K562 (cell line): Measurements from ENCODE around the gene DLX6. TPM values are rescaled to one million over a fixed set of nuclear protein-coding genes. Genes with fewer than 3 reads are reported as not detected.

Experiments
- ATAC-seq: fragments of 200-7000 bp; cut with Tn5 transposase; 3 replicates; pipeline ENCODE4 v1.9.1; 2020; ENCODE audit warnings: moderate library complexity
- BruUV-seq: library from RNA; stranded (reverse); fragments of 400-500 nt; replicated peaks from 2 replicates; lab custom pipeline; 2021; lab: Mats Ljungman, UMichigan
- CTCF ChIA-PET: fragments of 300-600 bp; formaldehyde crosslinking; extraction: SDS; loops from one replicate; lab custom pipeline; 2021; ENCODE audit warnings: low intra/inter-chr PET ratio; lab: Yijun Ruan, JAX
- POLR2A ChIA-PET: fragments of 300-600, 350-650 bp; sonication (Branson Sonifier 250); formaldehyde crosslinking; extraction: SDS; loops from one replicate; lab custom pipeline; 2021; ENCODE audit warnings: antibody characterized with exemption, inconsistent platforms; lab: Yijun Ruan, JAX
- DNase-seq, 4 experiments: peaks; one replicate each; pipeline versions ENCODE4 v3.0.0 to v3.0.0-alpha.2; 2011 to 2018; ENCODE audit warnings: low spot score in 3 of 4, mixed read lengths in 3 of 4; ENCODE audit errors: extremely low read depth in 1 of 4
- FAIRE-seq: peaks from 2 replicates; lab custom pipeline; 2011; peaks lifted over from hg19 to GRCh38; lab: Jason Lieb, UNC
- H2AFZ ChIP-seq: 2 replicates; pipeline ENCODE4 v1.6.0; 2011; ENCODE audit warnings: low read depth, low read length, control low read depth, inconsistent platforms
- H3K27ac ChIP-seq: fragments of 200-600 bp; 3 replicates; pipeline ENCODE4 v1.8.0; 2011; ENCODE audit warnings: low read depth, mild to moderate bottlenecking, control low read depth, inconsistent platforms, low read length, moderate library complexity, mixed read lengths; ENCODE audit errors: extremely low read depth
- H3K27me3 ChIP-seq, 2 experiments: fragments of 300-600 bp in 1 of 2; 2 replicates in 1 of 2; 3 replicates in 1 of 2; pipeline versions ENCODE4 v1.6.0 to v1.8.0; 2011; ENCODE audit warnings: inconsistent platforms in 2 of 2, low read length in 2 of 2, mild to moderate bottlenecking in 1 of 2, mixed read lengths in 1 of 2, moderate library complexity in 1 of 2; ENCODE audit not compliant: control insufficient read depth in 2 of 2, insufficient read depth in 2 of 2
- H3K36me3 ChIP-seq: fragments of 300-600 bp; 3 replicates; pipeline ENCODE4 v1.8.0; 2011; ENCODE audit warnings: mild to moderate bottlenecking, low read length, inconsistent platforms; ENCODE audit not compliant: control insufficient read depth, insufficient read depth
- H3K4me1 ChIP-seq, 2 experiments: fragments of 200-600 bp in 1 of 2; replicated peaks in 1 of 2; 2 replicates in 1 of 2; 3 replicates in 1 of 2; pipeline versions ENCODE4 v1.5.1 to v1.8.0; 2011; ENCODE audit warnings: inconsistent platforms in 2 of 2, low read length in 2 of 2, mild to moderate bottlenecking in 1 of 2, mixed read lengths in 1 of 2, moderate library complexity in 1 of 2; ENCODE audit not compliant: control insufficient read depth in 2 of 2, insufficient read depth in 2 of 2
- H3K4me2 ChIP-seq: 2 replicates; pipeline ENCODE4 v1.6.1; 2011; ENCODE audit warnings: low read length, control low read depth, inconsistent platforms, mixed read lengths; ENCODE audit not compliant: insufficient read depth
- H3K4me3 ChIP-seq: fragments of 200-600 bp; sonication (generic), shearing (Covaris generic); 2 replicates; pipeline ENCODE4 v1.5.1; 2016; ENCODE audit warnings: control low read depth, inconsistent platforms
- H3K79me2 ChIP-seq: fragments of 200-600 bp; 3 replicates; pipeline ENCODE4 v1.8.0; 2011; ENCODE audit warnings: low read length, inconsistent platforms; ENCODE audit not compliant: control insufficient read depth, insufficient read depth
- H3K9ac ChIP-seq, 2 experiments: 2 replicates each; pipeline versions ENCODE4 v1.6.0 to v1.6.1; 2011; ENCODE audit warnings: low read depth in 2 of 2, low read length in 2 of 2, control low read depth in 1 of 2, inconsistent platforms in 1 of 2, mild to moderate bottlenecking in 1 of 2, mixed read lengths in 1 of 2; ENCODE audit not compliant: insufficient read depth in 1 of 2
- H3K9me1 ChIP-seq: one replicate; pipeline ENCODE4 v1.6.0; 2011; ENCODE audit warnings: inconsistent platforms, mild to moderate bottlenecking, low read length, moderate library complexity; ENCODE audit not compliant: control insufficient read depth, insufficient read depth
- H3K9me3 ChIP-seq: replicated peaks from 2 replicates; pipeline ENCODE4 v1.5.1; 2011; ENCODE audit warnings: low read depth, low read length, inconsistent platforms; ENCODE audit not compliant: control insufficient read depth, insufficient read depth
- H4K20me1 ChIP-seq: replicated peaks from 2 replicates; pipeline ENCODE4 v1.6.1; 2011; ENCODE audit warnings: low read length, inconsistent platforms, mixed read lengths; ENCODE audit not compliant: control insufficient read depth, insufficient read depth
- C11orf30 ChIP-seq: fragments of 450-650 bp; IDR thresholded peaks from 2 replicates; pipeline ENCODE4 v1.6.1; 2016; ENCODE audit warnings: low read depth, mild to moderate bottlenecking
- DEAF1 ChIP-seq: fragments of 450-650 bp; formaldehyde crosslinking; IDR thresholded peaks from 2 replicates; pipeline ENCODE4 v1.4.0; 2020; ENCODE audit warnings: mild to moderate bottlenecking, moderate library complexity
- E4F1 ChIP-seq: fragments of 250-450 bp; sonication (Bioruptor Pico); IDR thresholded peaks from 2 replicates; pipeline ENCODE4 v1.5.0; 2021; ENCODE audit warnings: mild to moderate bottlenecking, borderline replicate concordance
- MAFG ChIP-seq: fragments of 450-650 bp; conservative IDR thresholded peaks from 2 replicates; pipeline ENCODE4 v1.6.1; 2016; ENCODE audit warnings: missing genetic modification characterization, missing compliant biosample characterization
- NFE2 ChIP-seq: IDR thresholded peaks from 2 replicates; pipeline ENCODE4 v1.6.1; 2014; ENCODE audit warnings: antibody characterized with exemption, low read depth
- NRF1 ChIP-seq, 2 experiments: fragments of 450-650 bp; IDR thresholded peaks in 1 of 2; conservative IDR thresholded peaks in 1 of 2; 2 replicates each; pipeline ENCODE4 v1.6.1; 2014; ENCODE audit warnings: mild to moderate bottlenecking in 2 of 2
- ZNF316 ChIP-seq: fragments of 450-650 bp; IDR thresholded peaks from 2 replicates; pipeline ENCODE4 v1.6.1; 2016
- WGBS: fragments of 100-300 bp; shearing (Covaris generic); methylation state at CpG from one replicate; pipeline ENCODE4 v1.1.6; 2016; ENCODE audit warnings: low coverage, mixed read lengths; ENCODE audit not compliant: insufficient coverage; ENCODE audit errors: missing lambda C conversion rate; 5-methylcytosine and 5-hydroxymethylcytosine counted together
- in situ Hi-C: fragments of 300-500 bp; cut with MboI; formaldehyde crosslinking; loops from 4 replicates; pipeline ENCODE4 v1.15.0; 2018; ENCODE audit warnings: inconsistent platforms, mixed read lengths
- intact Hi-C: fragments of 100-400 bp; cut with micrococcal nuclease; formaldehyde crosslinking; loops from 2 replicates; pipeline ENCODE4 v1.14.2; 2022
- polyA plus RNA-seq, 8 experiments: library from polyadenylated mRNA; depleted of rRNA in 4 of 8; stranded (reverse) in 5 of 8; unstranded in 3 of 8; fragments of >200 nt; fragmentation: Nextera tagmentation in 2 of 8; fragmentation: Illumina TruSeq in 1 of 8; extraction: Ambion mirVana in 2 of 8; extraction: Trizol in 1 of 8; gene quantifications; 2 replicates each; pipeline versions ENCODE4 v1.2.1 to v1.2.3, GENCODE V29; 2011 to 2014; ENCODE audit warnings: inconsistent platforms in 1 of 8, missing spikeins in 1 of 8
- total RNA-seq, 7 experiments: library from RNA; depleted of rRNA in 6 of 7; stranded (reverse); fragments of >200 nt in 6 of 7; fragmentation: Illumina TruSeq in 2 of 7; extraction: Trizol in 2 of 7; gene quantifications; 2 replicates each; pipeline versions ENCODE4 v1.2.1 to v1.2.3, GENCODE V29; 2011 to 2021; ENCODE audit warnings: low replicate concordance in 1 of 7

DLX6 gene
- total and polyA plus RNA-seq, 9 of the 15 experiments (the other 6 are each of a cell fraction or from before 2014, with no cell fraction given), result not detected

GRCh38 chr7:96976106-96976505 is 29.2 kb upstream of the DLX6 start:
- Histone ChIP-seq H3K9me3 (no peaks in the 10 kb centered on the region), H3K27me3 (no peaks in the 10 kb centered on the region; a peak in 1 of 5 replicates), H4K20me1 (no peaks in the 10 kb centered on the region), H3K4me3 (no peak overlapping the region), H3K9ac (no peak overlapping the region), H3K36me3 (no peaks in the 10 kb centered on the region), H3K79me2 (no peaks in the 10 kb centered on the region), H3K9me1 (no peaks in the 10 kb centered on the region), H3K27ac (no peak overlapping the region), H3K4me1 (no peaks in the 10 kb centered on the region), H2AFZ (no peak overlapping the region), H3K4me2 (no peak overlapping the region)
- BruUV-seq, result no TSS peak
- intact Hi-C loops, result no loop called here
- ChIA-PET POLR2A (interaction anchor here (1.3 kb wide), 1 partner anchor 12 kb away, joined by 3 read pairs; no protein-coding TSS in a partner anchor), CTCF (no interaction called here)
- DNase-seq, result no peak
- no peak for ATAC-seq
- WGBS, result 0% methylated on average over 2 of the region's 2 CpGs
- FAIRE-seq, result no peak
- TF ChIP-seq NRF1 (conservative IDR thresholded peaks at IDR 0.05 in 1 of 2, IDR thresholded peaks at IDR 0.05 in 1 of 2) (no peak), MAFG (tag) (peak; percentile 66), C11orf30 (peak; percentile 51; the same call in 1 of the 2 replicates), E4F1 (CRISPR knock-in tag) (no peak), ZNF316 (peak; percentile 60), DEAF1 (no peak), NFE2 (peak; percentile 58; the same call in 1 of the 2 replicates)
- TF ChIP-seq, all 486 proteins: peak for 4
- in situ Hi-C loops, result no loop called here
